OCI-LY7 (cell line): ENCODE data around the gene CCDC142. TPM values are rescaled to one million over a fixed set of nuclear protein-coding genes. Genes with fewer than 3 reads are reported as not detected.

ENCODE experiments used
- BruUV-seq: library from RNA; stranded (reverse); fragments of 400-500 nt; replicated peaks from 2 replicates; lab custom pipeline; 2021; lab: Mats Ljungman, UMichigan
- CTCF ChIA-PET: fragments of 300-600 bp; sonication (Branson Sonifier 250); formaldehyde crosslinking; loops from one replicate; lab custom pipeline; 2022; ENCODE audit warnings: antibody characterized with exemption; ENCODE audit not compliant: unreplicated experiment; lab: Charles Lee
- POLR2A ChIA-PET: fragments of 300-600 bp; sonication (Branson Sonifier 250); formaldehyde crosslinking; loops from one replicate; lab custom pipeline; 2022; ENCODE audit warnings: antibody characterized with exemption; lab: Charles Lee
- DNase-seq: peaks from one replicate; pipeline ENCODE4 v3.0.0-alpha.2; 2015; ENCODE audit warnings: low spot score
- H2AFZ ChIP-seq: fragments of 200-600 bp; sonication (generic), shearing (Covaris generic); 2 replicates; pipeline ENCODE4 v1.6.1; 2014; ENCODE audit warnings: mild to moderate bottlenecking, antibody characterized with exemption, low read length, moderate library complexity
- H3K27ac ChIP-seq: fragments of 200-600 bp; sonication (generic); 2 replicates; pipeline ENCODE4 v1.5.1; 2014; ENCODE audit warnings: mixed run types, low read depth, mild to moderate bottlenecking, moderate library complexity, low read length, inconsistent platforms; ENCODE audit not compliant: poor library complexity, severe bottlenecking
- H3K36me3 ChIP-seq: fragments of 200-600 bp; sonication (generic); 2 replicates; pipeline ENCODE4 v1.6.1; 2014; ENCODE audit warnings: mild to moderate bottlenecking, antibody characterized with exemption, low read length, moderate library complexity, mixed read lengths; ENCODE audit not compliant: insufficient read depth
- H3K4me1 ChIP-seq: fragments of 200-600 bp; sonication (generic); 2 replicates; pipeline ENCODE4 v1.5.1; 2014; ENCODE audit warnings: mild to moderate bottlenecking, low read length; ENCODE audit not compliant: insufficient read depth, poor library complexity, severe bottlenecking
- H3K4me2 ChIP-seq: fragments of 200-600 bp; sonication (generic); 2 replicates; pipeline ENCODE4 v1.6.1; 2014; ENCODE audit warnings: mild to moderate bottlenecking, low read length
- H3K4me3 ChIP-seq: fragments of 200-600 bp; sonication (generic); 2 replicates; pipeline ENCODE4 v1.5.1; 2014; ENCODE audit warnings: mild to moderate bottlenecking, low read depth, low read length; ENCODE audit not compliant: poor library complexity, severe bottlenecking
- H3K79me2 ChIP-seq: fragments of 200-600 bp; sonication (generic); 2 replicates; pipeline ENCODE4 v1.6.1; 2016; ENCODE audit warnings: low read depth, mild to moderate bottlenecking, low read length, moderate library complexity, mixed read lengths; ENCODE audit not compliant: insufficient read depth
- H3K9me2 ChIP-seq: fragments of 200-600 bp; sonication (generic); 2 replicates; pipeline ENCODE4 v1.6.1; 2016; ENCODE audit warnings: mild to moderate bottlenecking, low read length, mixed read lengths; ENCODE audit not compliant: insufficient read depth
- H3K9me3 ChIP-seq: fragments of 200-600 bp; sonication (generic); 2 replicates; pipeline ENCODE4 v1.6.1; 2014; ENCODE audit warnings: mild to moderate bottlenecking, mixed run types, low read length, mixed read lengths
- H4K20me1 ChIP-seq: fragments of 200-600 bp; sonication (generic); 2 replicates; pipeline ENCODE4 v1.6.1; 2014; ENCODE audit warnings: mild to moderate bottlenecking, antibody characterized with exemption, low read length, moderate library complexity, mixed read lengths; ENCODE audit not compliant: insufficient read depth
- EZH2phosphoT487 ChIP-seq: fragments of 200-600 bp; sonication (generic); IDR thresholded peaks from 2 replicates; pipeline ENCODE4 v1.6.1; 2018; ENCODE audit warnings: low read depth, borderline replicate concordance, mild to moderate bottlenecking, mixed run types, antibody characterized with exemption, low read length, moderate library complexity, mixed read lengths
- intact Hi-C: fragments of 100-400 bp; cut with micrococcal nuclease; formaldehyde crosslinking; loops from one replicate; pipeline ENCODE4 v1.10.0; 2022; ENCODE audit not compliant: unreplicated experiment
- total RNA-seq, 2 experiments: library from RNA; depleted of rRNA in 1 of 2; stranded (reverse); fragments of >200 nt in 1 of 2; shearing (Covaris generic) in 1 of 2; gene quantifications; 2 replicates each; pipeline ENCODE4 v1.2.3, GENCODE V29; 2014 to 2022
- TF ChIP-seq, protein P1 (sequence below): fragments of 200-600 bp; sonication (generic); conservative IDR thresholded peaks from 2 replicates; pipeline ENCODE4 v1.5.1; 2014; ENCODE audit warnings: mild to moderate bottlenecking, antibody characterized with exemption, low read length, moderate library complexity, mixed read lengths

Gene CCDC142
- total RNA-seq, 2 experiments from 2014 or later, result 42.5 to 53.0 TPM

DNA sequence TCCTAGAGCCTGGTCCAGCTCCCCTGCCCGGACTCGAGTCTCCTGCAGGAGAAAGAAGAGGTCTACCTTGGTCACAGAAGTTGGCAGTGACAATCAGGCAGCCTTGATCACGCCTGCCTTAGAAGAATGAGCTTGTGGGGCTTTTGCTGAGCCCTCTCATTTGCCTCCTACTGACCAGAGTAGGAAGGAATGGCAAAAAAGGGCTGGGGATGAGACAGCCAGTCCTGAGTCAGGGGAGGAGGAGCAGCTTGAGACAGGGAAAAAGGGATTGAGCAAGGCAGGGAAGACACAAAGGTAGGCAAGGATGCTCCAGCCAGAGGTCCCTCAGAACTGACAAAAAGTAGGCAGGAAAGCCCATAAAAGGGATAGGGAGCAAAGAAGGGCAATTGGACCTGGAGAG is 55.2 kb downstream of the CCDC142 start:
- H3K27ac ChIP-seq, result no peak overlapping the region
- no peaks in the 10 kb centered on the region for H3K9me3 ChIP-seq
- ChIA-PET POLR2A (interaction anchor here (0.8 to 1.2 kb wide), 2 partner anchors 11 to 18 kb away, joined by 3 read pairs; no protein-coding TSS in a partner anchor), CTCF (no interaction called here)
- no peak overlapping the region for H2AFZ ChIP-seq
- no peak overlapping the region for H3K4me3 ChIP-seq
- intact Hi-C loops, result no loop called here
- no peaks in the 10 kb centered on the region for H3K79me2 ChIP-seq
- BruUV-seq, result no TSS peak
- no peaks in the 10 kb centered on the region for H3K4me1 ChIP-seq
- H3K9me2 ChIP-seq, result no peaks in the 10 kb centered on the region
- no peak overlapping the region for H3K4me2 ChIP-seq
- H3K36me3 ChIP-seq, result peaks cover 7% of the 10 kb centered on the region; the same call in 1 of the 2 replicates
- DNase-seq, result no peak
- H4K20me1 ChIP-seq, result no peaks in the 10 kb centered on the region
- no peak for TF ChIP-seq EZH2phosphoT487
- TF ChIP-seq, protein P1, sequence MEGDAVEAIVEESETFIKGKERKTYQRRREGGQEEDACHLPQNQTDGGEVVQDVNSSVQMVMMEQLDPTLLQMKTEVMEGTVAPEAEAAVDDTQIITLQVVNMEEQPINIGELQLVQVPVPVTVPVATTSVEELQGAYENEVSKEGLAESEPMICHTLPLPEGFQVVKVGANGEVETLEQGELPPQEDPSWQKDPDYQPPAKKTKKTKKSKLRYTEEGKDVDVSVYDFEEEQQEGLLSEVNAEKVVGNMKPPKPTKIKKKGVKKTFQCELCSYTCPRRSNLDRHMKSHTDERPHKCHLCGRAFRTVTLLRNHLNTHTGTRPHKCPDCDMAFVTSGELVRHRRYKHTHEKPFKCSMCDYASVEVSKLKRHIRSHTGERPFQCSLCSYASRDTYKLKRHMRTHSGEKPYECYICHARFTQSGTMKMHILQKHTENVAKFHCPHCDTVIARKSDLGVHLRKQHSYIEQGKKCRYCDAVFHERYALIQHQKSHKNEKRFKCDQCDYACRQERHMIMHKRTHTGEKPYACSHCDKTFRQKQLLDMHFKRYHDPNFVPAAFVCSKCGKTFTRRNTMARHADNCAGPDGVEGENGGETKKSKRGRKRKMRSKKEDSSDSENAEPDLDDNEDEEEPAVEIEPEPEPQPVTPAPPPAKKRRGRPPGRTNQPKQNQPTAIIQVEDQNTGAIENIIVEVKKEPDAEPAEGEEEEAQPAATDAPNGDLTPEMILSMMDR, result no peak

DNA sequence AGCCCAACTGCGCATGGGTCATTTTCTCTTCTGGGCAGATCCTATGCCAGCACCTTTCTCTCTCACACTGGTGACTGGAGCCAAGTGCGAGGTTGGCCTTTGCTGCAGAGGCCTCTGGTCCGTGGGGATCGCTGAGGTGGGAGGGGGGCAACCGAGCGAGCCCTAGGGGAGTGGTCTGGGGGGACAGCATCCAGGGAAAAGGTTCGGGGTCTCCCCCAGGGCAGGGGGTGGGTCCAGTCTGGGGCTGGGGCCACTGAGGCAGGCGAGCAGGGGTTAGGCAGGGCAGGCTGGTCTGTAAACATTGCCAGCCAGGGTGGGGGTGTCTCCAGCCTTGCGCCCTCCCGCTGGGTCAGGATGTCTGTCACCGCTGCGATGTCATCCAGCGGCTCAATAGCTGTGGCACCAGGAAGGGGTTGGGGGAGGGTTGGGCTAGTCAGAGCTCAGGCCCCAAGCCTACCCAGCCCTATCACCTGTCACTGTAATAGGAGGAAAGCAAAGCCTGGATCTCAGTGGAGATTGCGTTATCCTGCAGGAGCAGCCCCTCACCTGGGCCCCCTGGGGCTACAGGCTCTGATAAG is 56.5 kb downstream of the CCDC142 start:
- no peak overlapping the region for H2AFZ ChIP-seq
- no peak overlapping the region for H3K4me3 ChIP-seq
- intact Hi-C loops, result no loop called here
- no peaks in the 10 kb centered on the region for H4K20me1 ChIP-seq
- no peaks in the 10 kb centered on the region for H3K79me2 ChIP-seq
- ChIA-PET POLR2A (no interaction called here), CTCF (no interaction called here)
- no peak for DNase-seq
- TF ChIP-seq, protein P1, result no peak
- no peak for TF ChIP-seq EZH2phosphoT487
- H3K4me2 ChIP-seq, result no peak overlapping the region
- H3K27ac ChIP-seq, result no peak overlapping the region
- no peaks in the 10 kb centered on the region for H3K9me2 ChIP-seq
- H3K4me1 ChIP-seq, result no peaks in the 10 kb centered on the region
- H3K9me3 ChIP-seq, result no peaks in the 10 kb centered on the region
- BruUV-seq, result no TSS peak
- peaks cover 7% of the 10 kb centered on the region; the same call in 1 of the 2 replicates for H3K36me3 ChIP-seq

DNA sequence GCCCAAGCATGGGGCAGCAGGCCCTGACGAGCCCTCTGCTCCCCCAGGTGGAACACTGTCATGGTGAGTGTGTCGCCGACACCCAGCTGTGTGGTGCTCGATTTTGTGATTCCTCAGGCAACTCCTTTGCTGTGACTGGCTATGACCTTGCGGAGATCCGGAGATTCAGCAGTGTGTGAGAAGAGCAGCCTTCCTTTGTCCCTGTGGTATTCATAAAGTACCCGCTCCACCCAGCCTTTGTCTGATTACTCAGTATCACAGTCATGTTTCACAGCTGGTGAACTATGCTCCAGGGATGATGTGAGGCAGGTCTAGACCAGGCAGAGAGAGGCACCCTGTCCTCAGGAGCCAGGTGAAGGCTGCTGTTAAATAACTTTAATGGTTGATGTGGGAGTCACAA is 57.3 kb downstream of the CCDC142 start:
- TF ChIP-seq EZH2phosphoT487, result no peak
- TF ChIP-seq, protein P1, result no peak
- H3K9me3 ChIP-seq, result no peaks in the 10 kb centered on the region
- DNase-seq, result no peak
- H2AFZ ChIP-seq, result no peak overlapping the region
- H3K4me3 ChIP-seq, result no peak overlapping the region
- H3K36me3 ChIP-seq, result peaks cover 7% of the 10 kb centered on the region; the same call in 1 of the 2 replicates
- ChIA-PET CTCF (no interaction called here), POLR2A (interaction anchor here (0.5 kb wide), 1 partner anchor 27 kb away, joined by 5 read pairs; no protein-coding TSS in a partner anchor)
- peaks cover 5% of the 10 kb centered on the region for H3K4me1 ChIP-seq
- no TSS peak for BruUV-seq
- no peaks in the 10 kb centered on the region for H3K9me2 ChIP-seq
- no peak overlapping the region for H3K27ac ChIP-seq
- intact Hi-C loops, result no loop called here
- H3K79me2 ChIP-seq, result no peaks in the 10 kb centered on the region; the same call in 1 of the 2 replicates
- H4K20me1 ChIP-seq, result no peaks in the 10 kb centered on the region
- no peak overlapping the region for H3K4me2 ChIP-seq
